ENCODE data around the gene PHOX2A.

DNA sequence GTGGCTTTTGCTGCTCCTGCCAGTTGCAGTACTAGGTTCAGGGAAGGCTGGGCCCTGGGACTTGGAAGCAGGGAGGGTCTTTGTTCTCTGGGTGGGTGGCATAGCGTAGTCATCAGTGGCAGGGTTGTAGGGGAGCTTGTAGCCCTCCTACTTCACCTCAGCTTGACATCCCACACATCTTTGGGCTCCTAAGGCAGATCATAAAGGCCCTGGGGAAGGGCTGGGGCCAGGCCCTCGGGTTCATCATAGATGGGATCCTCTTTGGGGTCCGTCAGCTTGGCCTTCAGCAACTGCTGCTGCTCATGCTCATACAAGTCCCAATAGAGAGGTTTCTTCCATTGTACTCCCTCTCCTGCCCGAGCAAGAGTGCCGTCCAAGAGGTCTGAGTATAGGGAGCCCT is 6.0 kb upstream of the PHOX2A start:
- TF ChIP-seq GATA3 (IDR thresholded peaks at IDR 0.05; ENCODE audit: low read depth, low read length) (no peak), GATA2 (IDR thresholded peaks at IDR 0.05; ENCODE audit: low read depth, low read length) (no peak)

Data from SH-SY5Y (cell line).